ENCODE measurements around the gene HIPK4. TPM values are rescaled to one million over a fixed set of nuclear protein-coding genes. Genes with fewer than 3 reads are reported as not detected.

HIPK4 gene
- total and polyA plus RNA-seq, 9 of the 15 experiments (the other 6 are each of a cell fraction or from before 2014, with no cell fraction given), result 0.06 to 0.09 TPM; not detected in 7

- TF ChIP-seq ZNF592 (IDR thresholded peaks at IDR 0.05) (no peak; the same call in 1 of the 2 replicates), MYNN (IDR thresholded peaks at IDR 0.05) (no peak), MYNN (CRISPR knock-in tag; IDR thresholded peaks at IDR 0.05) (no peak), ZNF3 (CRISPR knock-in tag; IDR thresholded peaks at IDR 0.05) (no peak), SMARCB1 (IDR thresholded peaks at IDR 0.05; ENCODE audit: insufficient read length, low read depth) (no peak), ASH1L (IDR thresholded peaks at IDR 0.05; ENCODE audit: borderline replicate concordance, low read depth, partially characterized antibody) (no peak), PML (IDR thresholded peaks at IDR 0.05; ENCODE audit: low read length) (no peak), HDAC1 (IDR thresholded peaks at IDR 0.05) (0 out of 4 replicates have a peak, but pooled peaks of 1 of the 2 experiments have one; percentile 34), NCOA4 (IDR thresholded peaks at IDR 0.05; ENCODE audit: partially characterized antibody) (no peak), PKNOX1 (IDR thresholded peaks at IDR 0.05) (no peak; the same call in 1 of the 2 replicates), NFRKB (IDR thresholded peaks at IDR 0.05; ENCODE audit: low read depth) (no peak), ARID1B (IDR thresholded peaks at IDR 0.05) (peak; percentile 35; the same call in 1 of the 2 replicates), HDAC2 (IDR thresholded peaks at IDR 0.05) (peak; percentile 71), STAT5A (IDR thresholded peaks at IDR 0.05; ENCODE audit: borderline replicate concordance, low read length) (peak; percentile 40; the same call in 1 of the 2 replicates), PHF8 (IDR thresholded peaks at IDR 0.05; ENCODE audit: borderline replicate concordance, low read length) (no peak), JUND (IDR thresholded peaks at IDR 0.05; ENCODE audit: borderline replicate concordance, low read depth, low read length) (no peak), JUND (tag; IDR thresholded peaks at IDR 0.05; ENCODE audit: borderline replicate concordance, low read depth, low read length) (0 out of 3 replicates have a peak, but pooled peaks have one; percentile 8), ESRRA (IDR thresholded peaks at IDR 0.05; ENCODE audit: borderline replicate concordance, low read depth) (no peak), TAL1 (IDR thresholded peaks at IDR 0.05) (peak; percentile 50; the same call in 1 of the 2 replicates), BCOR (IDR thresholded peaks at IDR 0.05) (peak; percentile 92), ZC3H11A (IDR thresholded peaks at IDR 0.05; ENCODE audit: low read depth, low read length) (no peak), TRIM24 (IDR thresholded peaks at IDR 0.05) (peak in 1 of 2 experiments; percentile 39; a peak in 1 of 4 replicates), RCOR1 (IDR thresholded peaks at IDR 0.05; ENCODE audit: borderline replicate concordance in 1 of 2, low read depth in 2 of 2, low read length in 2 of 2) (peak in 1 of 2 experiments; percentile 56; a peak in 2 of 4 replicates), VEZF1 (CRISPR knock-in tag; IDR thresholded peaks at IDR 0.05) (peak; percentile 29; the same call in 1 of the 2 replicates)
Measured at GRCh38 chr19:40370997-40371801, 18.8 kb downstream of the HIPK4 start (continued).

Data from K562 (cell line).